Frontal cortex (tissue), 4 donors: ENCODE results near the gene PIM1. TPM values are rescaled to one million over a fixed set of nuclear protein-coding genes. Genes with fewer than 3 reads are reported as not detected.
"Not testable (repeated sequence)": the region's sequence is repeated elsewhere in the genome, so short reads cannot be mapped to it uniquely, and the experiment has no call there.

Experiments
- DNase-seq, 2 donors: peaks; one replicate each; pipeline ENCODE4 v3.0.0; 2012; ENCODE audit warnings: low spot score in 2 of 2
- FAIRE-seq: peaks from 2 replicates; lab custom pipeline; 2012; peaks lifted over from hg19 to GRCh38; lab: Jason Lieb, UNC
- total RNA-seq: library from RNA; depleted of rRNA; stranded (reverse); fragments of >200 nt; gene quantifications from one replicate; pipeline ENCODE4 v1.2.3, GENCODE V29; 2014
- donor health status: control.
- donor health status: control.
- donor health status: control.

Gene PIM1
- 20.4 TPM for total RNA-seq

- no peak for FAIRE-seq
- DNase-seq = peak; percentile 98 to 99
Observed at GRCh38 chr6:37169496-37170272, at the start of gene PIM1. Gene PIM1 (plus strand): TSS chr6:37170152. CDS start chr6:37170576, 424 bp downstream.

GRCh38 chr6:37121556-37121955 lies 48.4 kb upstream of the PIM1 start:
- DNase-seq (no peak), FAIRE-seq (no peak)

GRCh38 chr6:37122861-37123260 lies 47.1 kb upstream of the PIM1 start:
- no peak for FAIRE-seq
- DNase-seq = no peak

GRCh38 chr6:37123957-37124729 lies 45.8 kb upstream of the PIM1 start:
- DNase-seq = no peak
- FAIRE-seq = no peak

GRCh38 chr6:37125774-37126492 lies 44.0 kb upstream of the PIM1 start:
- FAIRE-seq (no peak), DNase-seq (no peak)

- DNase-seq (no peak), FAIRE-seq (no peak)
Observed at GRCh38 chr6:37126493-37126958, 43.4 kb upstream of the PIM1 start.

- DNase-seq (no peak), FAIRE-seq (no peak)
Observed at GRCh38 chr6:37126961-37127616, 42.9 kb upstream of the PIM1 start.

GRCh38 chr6:37127961-37128862 lies 41.7 kb upstream of the PIM1 start:
- FAIRE-seq (no peak), DNase-seq (no peak)

GRCh38 chr6:37128863-37129443 lies 41.0 kb upstream of the PIM1 start:
- FAIRE-seq = not testable (repeated sequence)

GRCh38 chr6:37129566-37129965 lies 40.4 kb upstream of the PIM1 start:
- no peak for DNase-seq
- no peak for FAIRE-seq

More at GRCh38 chr6:37128863-37129443, 41.0 kb upstream of the PIM1 start:
- DNase-seq = not testable (repeated sequence)

GRCh38 chr6:37130704-37131103 lies 39.2 kb upstream of the PIM1 start:
- DNase-seq (no peak), FAIRE-seq (no peak)

GRCh38 chr6:37131104-37131959 lies 38.6 kb upstream of the PIM1 start:
- DNase-seq (peak in 1 of 2 donors; percentile 38), FAIRE-seq (no peak)

GRCh38 chr6:37131960-37132253 lies 38.0 kb upstream of the PIM1 start:
- FAIRE-seq = no peak

GRCh38 chr6:37134036-37134395 lies 35.9 kb upstream of the PIM1 start:
- FAIRE-seq = no peak
- DNase-seq = no peak

More at GRCh38 chr6:37131960-37132253, 38.0 kb upstream of the PIM1 start:
- DNase-seq = no peak

- no peak for FAIRE-seq
Observed at GRCh38 chr6:37134396-37135191, 35.4 kb upstream of the PIM1 start.

GRCh38 chr6:37135835-37136694 lies 33.9 kb upstream of the PIM1 start:
- DNase-seq (no peak), FAIRE-seq (no peak)

More at GRCh38 chr6:37134396-37135191, 35.4 kb upstream of the PIM1 start:
- DNase-seq = no peak
